HG03064 (cell line): ENCODE data around the gene YLPM1.
A peak's percentile ranks its signal among the peaks of the same experiment; 100 is the strongest.
"Not testable (repeated sequence)": the region's sequence is repeated elsewhere in the genome, so short reads cannot be mapped to it uniquely, and the experiment has no call there.

Experiments used
- ATAC-seq: cut with Tn5 transposase; IDR thresholded peaks from one replicate; pipeline ENCODE4 v1.9.1; 2021; ENCODE audit warnings: low read depth; ENCODE audit not compliant: unreplicated experiment

The YLPM1 gene, protein sequence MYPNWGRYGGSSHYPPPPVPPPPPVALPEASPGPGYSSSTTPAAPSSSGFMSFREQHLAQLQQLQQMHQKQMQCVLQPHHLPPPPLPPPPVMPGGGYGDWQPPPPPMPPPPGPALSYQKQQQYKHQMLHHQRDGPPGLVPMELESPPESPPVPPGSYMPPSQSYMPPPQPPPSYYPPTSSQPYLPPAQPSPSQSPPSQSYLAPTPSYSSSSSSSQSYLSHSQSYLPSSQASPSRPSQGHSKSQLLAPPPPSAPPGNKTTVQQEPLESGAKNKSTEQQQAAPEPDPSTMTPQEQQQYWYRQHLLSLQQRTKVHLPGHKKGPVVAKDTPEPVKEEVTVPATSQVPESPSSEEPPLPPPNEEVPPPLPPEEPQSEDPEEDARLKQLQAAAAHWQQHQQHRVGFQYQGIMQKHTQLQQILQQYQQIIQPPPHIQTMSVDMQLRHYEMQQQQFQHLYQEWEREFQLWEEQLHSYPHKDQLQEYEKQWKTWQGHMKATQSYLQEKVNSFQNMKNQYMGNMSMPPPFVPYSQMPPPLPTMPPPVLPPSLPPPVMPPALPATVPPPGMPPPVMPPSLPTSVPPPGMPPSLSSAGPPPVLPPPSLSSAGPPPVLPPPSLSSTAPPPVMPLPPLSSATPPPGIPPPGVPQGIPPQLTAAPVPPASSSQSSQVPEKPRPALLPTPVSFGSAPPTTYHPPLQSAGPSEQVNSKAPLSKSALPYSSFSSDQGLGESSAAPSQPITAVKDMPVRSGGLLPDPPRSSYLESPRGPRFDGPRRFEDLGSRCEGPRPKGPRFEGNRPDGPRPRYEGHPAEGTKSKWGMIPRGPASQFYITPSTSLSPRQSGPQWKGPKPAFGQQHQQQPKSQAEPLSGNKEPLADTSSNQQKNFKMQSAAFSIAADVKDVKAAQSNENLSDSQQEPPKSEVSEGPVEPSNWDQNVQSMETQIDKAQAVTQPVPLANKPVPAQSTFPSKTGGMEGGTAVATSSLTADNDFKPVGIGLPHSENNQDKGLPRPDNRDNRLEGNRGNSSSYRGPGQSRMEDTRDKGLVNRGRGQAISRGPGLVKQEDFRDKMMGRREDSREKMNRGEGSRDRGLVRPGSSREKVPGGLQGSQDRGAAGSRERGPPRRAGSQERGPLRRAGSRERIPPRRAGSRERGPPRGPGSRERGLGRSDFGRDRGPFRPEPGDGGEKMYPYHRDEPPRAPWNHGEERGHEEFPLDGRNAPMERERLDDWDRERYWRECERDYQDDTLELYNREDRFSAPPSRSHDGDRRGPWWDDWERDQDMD (N-terminal part only)

GRCh38 chr14:74762917-74763802 is at the start of gene YLPM1:
YLPM1 (plus strand) TSS chr14:74763316; CDS start chr14:74763490, 174 bp downstream.
- peak; percentile 86 for ATAC-seq

GRCh38 chr14:74713395-74713735 is 49.8 kb upstream of the YLPM1 start:
- no peak for ATAC-seq

DNA sequence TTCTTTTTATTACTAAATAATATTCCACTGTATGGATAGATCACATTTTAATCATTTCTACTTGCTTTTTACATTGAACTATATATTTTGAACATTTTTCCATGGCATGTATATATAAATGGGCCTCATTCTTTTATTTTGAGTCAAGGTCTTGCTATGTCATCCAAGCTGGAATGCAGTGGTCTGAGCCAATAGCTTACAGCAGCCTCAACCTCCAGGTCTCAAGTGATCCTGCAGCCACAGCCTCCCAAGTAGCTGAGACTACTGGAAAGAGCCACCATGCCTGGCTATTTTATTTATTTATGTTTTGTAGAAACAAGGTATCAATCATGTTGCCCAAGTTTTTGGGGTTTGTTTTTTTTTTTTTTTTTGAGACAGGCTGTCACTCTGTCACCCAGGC is 42.6 kb upstream of the YLPM1 start:
- no peak for ATAC-seq

- no peak for ATAC-seq
Measured at GRCh38 chr14:74723134-74723533, 40.0 kb upstream of the YLPM1 start.

- no peak for ATAC-seq
Measured at GRCh38 chr14:74732387-74732786, 30.7 kb upstream of the YLPM1 start.

GRCh38 chr14:74733221-74733620 is 29.9 kb upstream of the YLPM1 start:
- ATAC-seq, result no peak

- no peak for ATAC-seq
Measured at GRCh38 chr14:74735125-74735524, 28.0 kb upstream of the YLPM1 start.

DNA sequence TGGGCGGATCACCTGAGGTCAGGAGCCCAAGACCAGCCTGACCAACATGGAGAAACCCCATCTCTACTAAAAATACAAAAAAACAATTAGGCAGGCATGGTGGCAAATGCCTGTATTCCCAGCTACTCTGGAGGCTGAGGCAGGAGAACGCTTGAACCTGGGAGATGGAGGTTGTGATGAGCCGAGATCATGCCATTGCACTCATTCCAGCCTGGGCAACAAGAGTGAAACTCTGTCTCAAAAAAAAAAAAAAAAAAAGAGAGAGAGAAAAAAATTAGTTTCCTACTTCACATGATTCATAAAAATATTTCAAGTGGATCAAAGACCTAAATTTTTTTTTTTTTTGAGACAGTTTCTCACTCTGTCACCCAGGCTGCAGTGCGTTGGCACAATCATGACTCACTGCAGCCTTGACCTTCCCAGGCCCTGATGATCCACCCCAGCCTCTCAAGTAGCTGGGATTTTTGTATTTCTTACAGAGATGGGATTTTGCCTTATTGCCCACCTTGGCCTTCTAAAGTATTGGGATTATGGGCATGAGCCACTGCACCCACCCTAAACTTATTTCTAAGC is 25.3 kb upstream of the YLPM1 start:
- ATAC-seq, result no peak

- no peak for ATAC-seq
Measured at GRCh38 chr14:74739293-74740030, 23.7 kb upstream of the YLPM1 start.

GRCh38 chr14:74747237-74747636 is 15.9 kb upstream of the YLPM1 start:
- ATAC-seq, result no peak

DNA sequence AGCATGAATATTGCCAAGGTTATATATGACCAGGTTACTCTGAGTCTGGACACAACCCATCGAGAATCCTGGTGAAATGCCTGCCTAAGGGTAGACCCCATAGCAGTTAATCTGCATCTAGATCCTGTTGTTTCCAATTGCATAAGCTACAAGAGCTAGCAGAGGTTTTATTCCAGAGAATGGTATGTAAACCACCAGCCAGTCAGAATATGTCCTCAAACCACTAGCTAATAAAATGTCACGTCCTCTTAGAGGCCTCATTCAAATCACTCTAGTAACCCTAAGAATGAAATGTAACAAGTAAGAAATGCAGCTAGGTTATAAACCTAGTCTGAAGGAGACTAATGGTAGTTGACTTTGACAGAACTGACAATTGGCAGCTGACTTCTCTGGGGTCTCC is 9.0 kb upstream of the YLPM1 start:
- ATAC-seq, result no peak

DNA sequence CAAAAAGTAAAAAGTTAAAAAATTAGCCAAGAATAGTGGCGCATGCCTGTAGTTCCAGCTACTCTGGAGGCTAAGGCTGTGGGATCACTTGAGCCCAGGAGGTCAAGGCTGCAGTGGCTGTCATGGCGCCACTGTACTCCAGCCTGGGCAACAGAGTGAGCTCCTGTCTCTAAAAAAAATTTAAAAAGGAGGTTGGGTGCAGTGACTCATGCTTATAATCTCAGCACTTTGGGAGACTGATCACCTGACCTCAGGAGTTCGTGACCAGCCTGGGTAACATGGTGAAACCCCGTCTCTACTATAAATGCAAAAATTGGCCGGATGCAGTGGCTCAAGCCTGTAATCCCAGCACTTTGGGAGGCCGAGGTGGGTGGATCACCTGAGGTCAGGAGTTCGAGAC is 8.2 kb upstream of the YLPM1 start:
- no peak for ATAC-seq

GRCh38 chr14:74756326-74756725 is 6.8 kb upstream of the YLPM1 start:
- ATAC-seq, result no peak

DNA sequence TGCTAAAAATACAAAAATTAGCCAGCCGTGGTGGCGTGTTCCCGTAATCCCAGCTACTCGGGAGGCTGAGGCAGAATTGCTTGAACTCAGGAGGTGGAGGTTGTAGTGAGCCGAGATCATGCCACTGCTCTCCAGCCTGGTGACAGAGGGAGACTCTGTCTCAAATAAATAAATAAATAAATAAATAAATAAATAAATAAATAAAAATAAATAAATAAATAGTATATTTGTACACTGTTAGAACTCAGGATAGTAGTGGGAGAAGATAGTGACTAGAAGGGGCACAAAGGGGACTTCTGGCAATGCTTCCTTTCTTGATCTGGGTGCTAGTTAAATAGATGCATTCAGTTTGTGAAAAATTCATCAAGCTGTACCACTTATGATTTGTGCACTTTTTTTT is 4.6 kb upstream of the YLPM1 start:
- not testable (repeated sequence) for ATAC-seq

DNA sequence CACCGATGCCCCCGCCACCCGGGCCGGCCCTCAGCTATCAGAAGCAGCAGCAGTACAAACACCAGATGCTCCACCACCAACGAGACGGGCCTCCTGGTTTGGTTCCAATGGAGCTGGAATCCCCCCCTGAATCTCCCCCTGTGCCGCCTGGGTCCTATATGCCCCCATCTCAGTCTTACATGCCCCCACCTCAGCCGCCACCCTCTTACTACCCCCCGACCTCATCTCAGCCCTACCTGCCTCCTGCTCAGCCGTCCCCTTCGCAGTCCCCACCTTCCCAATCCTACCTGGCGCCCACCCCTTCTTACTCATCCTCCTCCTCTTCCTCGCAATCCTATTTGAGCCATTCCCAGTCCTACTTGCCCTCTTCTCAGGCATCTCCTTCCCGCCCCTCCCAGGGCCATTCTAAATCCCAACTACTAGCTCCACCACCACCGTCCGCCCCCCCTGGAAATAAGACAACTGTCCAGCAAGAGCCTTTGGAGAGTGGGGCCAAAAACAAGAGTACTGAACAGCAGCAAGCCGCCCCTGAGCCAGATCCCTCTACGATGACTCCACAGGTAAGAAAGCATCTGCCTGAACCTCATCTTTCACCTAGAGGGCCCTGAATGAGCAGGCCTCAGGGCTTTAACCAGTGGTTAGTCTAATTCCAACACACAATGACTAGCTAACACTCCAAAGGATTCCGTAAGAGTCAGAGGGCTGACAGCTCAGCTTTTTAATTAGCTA is 851 bp downstream of the YLPM1 start:
- no peak for ATAC-seq

- ATAC-seq, result no peak
Measured at GRCh38 chr14:74765721-74766120, 2.6 kb downstream of the YLPM1 start.

- no peak for ATAC-seq
Measured at GRCh38 chr14:74771399-74771798, 8.3 kb downstream of the YLPM1 start.

DNA sequence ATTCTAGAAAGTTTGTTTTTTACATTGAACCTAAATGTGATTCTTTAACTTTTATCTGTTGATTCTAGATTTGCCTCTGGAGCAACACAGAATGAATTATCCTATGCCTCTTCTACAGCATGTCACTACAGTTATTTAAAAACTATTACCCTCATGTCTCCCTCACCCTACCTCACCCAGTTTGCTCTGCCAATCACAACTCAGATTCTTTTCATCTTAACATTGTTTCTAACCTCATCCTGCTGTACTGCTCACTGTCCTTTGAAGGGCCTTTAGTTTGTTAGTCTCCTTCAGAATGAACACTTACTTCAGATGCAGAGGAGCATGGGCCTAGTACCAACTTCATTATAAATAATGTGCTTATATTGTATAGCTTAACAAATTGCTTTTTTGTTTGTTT is 21.5 kb downstream of the YLPM1 start:
- ATAC-seq, result no peak
